GM21576 (cell line): ENCODE data around the gene CKLF.

Source experiments
- ATAC-seq: cut with Tn5 transposase; IDR thresholded peaks from one replicate; pipeline ENCODE4 v1.9.1; 2021; ENCODE audit warnings: mild to moderate bottlenecking, moderate library complexity; ENCODE audit not compliant: unreplicated experiment

The CKLF gene

GRCh38 chr16:66541388-66542355 lies 10.7 kb upstream of the CKLF start:
- no peak for ATAC-seq

GRCh38 chr16:66542396-66542795 lies 10.0 kb upstream of the CKLF start:
- ATAC-seq: no peak

GRCh38 chr16:66543541-66543940 lies 8.8 kb upstream of the CKLF start:
- ATAC-seq: no peak

- ATAC-seq: no peak
Measured at GRCh38 chr16:66544016-66544757, 8.2 kb upstream of the CKLF start.

- ATAC-seq: no peak
Measured at GRCh38 chr16:66547101-66547989, 5.0 kb upstream of the CKLF start.

- ATAC-seq: no peak
Measured at GRCh38 chr16:66548068-66548467, 4.3 kb upstream of the CKLF start.

- ATAC-seq: no peak
Measured at GRCh38 chr16:66548868-66549267, 3.5 kb upstream of the CKLF start.

GRCh38 chr16:66549284-66550131 lies 2.9 kb upstream of the CKLF start, which contains the start of gene TK2:
TSS of gene TK2 (minus strand) at chr16:66550122. CDS start at chr16:66550061, 61 bp downstream.
- ATAC-seq: no peak

- peak; percentile 33 for ATAC-seq
Measured at GRCh38 chr16:66551348-66551759, 1.0 kb upstream of the CKLF start.

- no peak for ATAC-seq
Measured at GRCh38 chr16:66551788-66552285, 539 bp upstream of the CKLF start.

GRCh38 chr16:66553223-66553622 lies 847 bp downstream of the CKLF start:
- ATAC-seq: no peak

GRCh38 chr16:66554021-66554420 lies 1.6 kb downstream of the CKLF start:
- ATAC-seq: no peak

GRCh38 chr16:66554495-66554894 lies 2.1 kb downstream of the CKLF start:
- no peak for ATAC-seq

- no peak for ATAC-seq
Measured at GRCh38 chr16:66560107-66560506, 7.7 kb downstream of the CKLF start.

GRCh38 chr16:66561381-66562080 lies 9.2 kb downstream of the CKLF start:
- ATAC-seq: no peak

GRCh38 chr16:66562409-66562808 lies 10.0 kb downstream of the CKLF start:
- ATAC-seq: no peak

- ATAC-seq: no peak
Measured at GRCh38 chr16:66562986-66563385, 10.6 kb downstream of the CKLF start.

GRCh38 chr16:66563574-66564334 lies 11.4 kb downstream of the CKLF start:
- ATAC-seq: no peak
